Measurements from ENCODE around the gene HNRNPC.
"Not testable (repeated sequence)": the region's sequence is repeated elsewhere in the genome, so short reads cannot be mapped to it uniquely, and the experiment has no call there.

GRCh38 chr14:21272661-21273060, 3.4 kb upstream of the HNRNPC start:
- TF ChIP-seq, protein P1, sequence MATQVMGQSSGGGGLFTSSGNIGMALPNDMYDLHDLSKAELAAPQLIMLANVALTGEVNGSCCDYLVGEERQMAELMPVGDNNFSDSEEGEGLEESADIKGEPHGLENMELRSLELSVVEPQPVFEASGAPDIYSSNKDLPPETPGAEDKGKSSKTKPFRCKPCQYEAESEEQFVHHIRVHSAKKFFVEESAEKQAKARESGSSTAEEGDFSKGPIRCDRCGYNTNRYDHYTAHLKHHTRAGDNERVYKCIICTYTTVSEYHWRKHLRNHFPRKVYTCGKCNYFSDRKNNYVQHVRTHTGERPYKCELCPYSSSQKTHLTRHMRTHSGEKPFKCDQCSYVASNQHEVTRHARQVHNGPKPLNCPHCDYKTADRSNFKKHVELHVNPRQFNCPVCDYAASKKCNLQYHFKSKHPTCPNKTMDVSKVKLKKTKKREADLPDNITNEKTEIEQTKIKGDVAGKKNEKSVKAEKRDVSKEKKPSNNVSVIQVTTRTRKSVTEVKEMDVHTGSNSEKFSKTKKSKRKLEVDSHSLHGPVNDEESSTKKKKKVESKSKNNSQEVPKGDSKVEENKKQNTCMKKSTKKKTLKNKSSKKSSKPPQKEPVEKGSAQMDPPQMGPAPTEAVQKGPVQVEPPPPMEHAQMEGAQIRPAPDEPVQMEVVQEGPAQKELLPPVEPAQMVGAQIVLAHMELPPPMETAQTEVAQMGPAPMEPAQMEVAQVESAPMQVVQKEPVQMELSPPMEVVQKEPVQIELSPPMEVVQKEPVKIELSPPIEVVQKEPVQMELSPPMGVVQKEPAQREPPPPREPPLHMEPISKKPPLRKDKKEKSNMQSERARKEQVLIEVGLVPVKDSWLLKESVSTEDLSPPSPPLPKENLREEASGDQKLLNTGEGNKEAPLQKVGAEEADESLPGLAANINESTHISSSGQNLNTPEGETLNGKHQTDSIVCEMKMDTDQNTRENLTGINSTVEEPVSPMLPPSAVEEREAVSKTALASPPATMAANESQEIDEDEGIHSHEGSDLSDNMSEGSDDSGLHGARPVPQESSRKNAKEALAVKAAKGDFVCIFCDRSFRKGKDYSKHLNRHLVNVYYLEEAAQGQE (IDR thresholded peaks at IDR 0.05; ENCODE audit: low read depth, low read length): not testable (repeated sequence)
- not testable (repeated sequence) for TF ChIP-seq EZH2 (IDR thresholded peaks at IDR 0.05; ENCODE audit: borderline replicate concordance, control insufficient read depth, low read depth, low read length); ELK1 (IDR thresholded peaks at IDR 0.05; ENCODE audit: low read depth, low read length); LARP7 (IDR thresholded peaks at IDR 0.05); EP300 (IDR thresholded peaks at IDR 0.05; ENCODE audit: borderline replicate concordance in 1 of 2, control insufficient read depth in 1 of 2, low read depth in 2 of 2, low read length in 2 of 2); ZNF274 (IDR thresholded peaks at IDR 0.05; ENCODE audit: insufficient read depth, insufficient read length); CEBPB (IDR thresholded peaks at IDR 0.05; ENCODE audit: borderline replicate concordance in 1 of 2, low read depth in 2 of 2, low read length in 2 of 2); POLR2A (IDR thresholded peaks at IDR 0.05; ENCODE audit: low read depth, low read length); IRF4 (IDR thresholded peaks at IDR 0.05; ENCODE audit: low read depth, low read length); TARDBP (IDR thresholded peaks at IDR 0.05; ENCODE audit: borderline replicate concordance); NR2C2 (IDR thresholded peaks at IDR 0.05; ENCODE audit: borderline replicate concordance, control insufficient read depth, insufficient read length, low read depth); CHD4 (IDR thresholded peaks at IDR 0.05)
- TF ChIP-seq, protein P2, sequence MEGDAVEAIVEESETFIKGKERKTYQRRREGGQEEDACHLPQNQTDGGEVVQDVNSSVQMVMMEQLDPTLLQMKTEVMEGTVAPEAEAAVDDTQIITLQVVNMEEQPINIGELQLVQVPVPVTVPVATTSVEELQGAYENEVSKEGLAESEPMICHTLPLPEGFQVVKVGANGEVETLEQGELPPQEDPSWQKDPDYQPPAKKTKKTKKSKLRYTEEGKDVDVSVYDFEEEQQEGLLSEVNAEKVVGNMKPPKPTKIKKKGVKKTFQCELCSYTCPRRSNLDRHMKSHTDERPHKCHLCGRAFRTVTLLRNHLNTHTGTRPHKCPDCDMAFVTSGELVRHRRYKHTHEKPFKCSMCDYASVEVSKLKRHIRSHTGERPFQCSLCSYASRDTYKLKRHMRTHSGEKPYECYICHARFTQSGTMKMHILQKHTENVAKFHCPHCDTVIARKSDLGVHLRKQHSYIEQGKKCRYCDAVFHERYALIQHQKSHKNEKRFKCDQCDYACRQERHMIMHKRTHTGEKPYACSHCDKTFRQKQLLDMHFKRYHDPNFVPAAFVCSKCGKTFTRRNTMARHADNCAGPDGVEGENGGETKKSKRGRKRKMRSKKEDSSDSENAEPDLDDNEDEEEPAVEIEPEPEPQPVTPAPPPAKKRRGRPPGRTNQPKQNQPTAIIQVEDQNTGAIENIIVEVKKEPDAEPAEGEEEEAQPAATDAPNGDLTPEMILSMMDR (IDR thresholded peaks at IDR 0.05 in 2 of 3, conservative IDR thresholded peaks at IDR 0.05 in 1 of 3; ENCODE audit: control insufficient read depth in 2 of 3, extremely low read depth in 1 of 3, insufficient read depth in 1 of 3, low read depth in 3 of 3, low read length in 3 of 3): not testable (repeated sequence)
- TF ChIP-seq, protein P3, sequence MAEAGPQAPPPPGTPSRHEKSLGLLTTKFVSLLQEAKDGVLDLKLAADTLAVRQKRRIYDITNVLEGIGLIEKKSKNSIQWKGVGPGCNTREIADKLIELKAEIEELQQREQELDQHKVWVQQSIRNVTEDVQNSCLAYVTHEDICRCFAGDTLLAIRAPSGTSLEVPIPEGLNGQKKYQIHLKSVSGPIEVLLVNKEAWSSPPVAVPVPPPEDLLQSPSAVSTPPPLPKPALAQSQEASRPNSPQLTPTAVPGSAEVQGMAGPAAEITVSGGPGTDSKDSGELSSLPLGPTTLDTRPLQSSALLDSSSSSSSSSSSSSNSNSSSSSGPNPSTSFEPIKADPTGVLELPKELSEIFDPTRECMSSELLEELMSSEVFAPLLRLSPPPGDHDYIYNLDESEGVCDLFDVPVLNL (IDR thresholded peaks at IDR 0.05; ENCODE audit: low read depth, low read length): not testable (repeated sequence)

Measured in GM12878 (cell line).